Upper lobe of left lung (tissue), 6 donors: ENCODE data around the gene TRIM17. TPM values are rescaled to one million over a fixed set of nuclear protein-coding genes. Genes with fewer than 3 reads are reported as not detected.

Experiments
- ATAC-seq, 2 donors: fragments of 200-7000 bp; cut with Tn5 transposase; one replicate each; pipeline ENCODE4 v1.9.1; 2022; ENCODE audit warnings: mild to moderate bottlenecking in 2 of 2, moderate library complexity in 2 of 2; ENCODE audit not compliant: low FRiP score in 2 of 2
- DNase-seq, 2 donors: peaks; one replicate each; pipeline ENCODE4 v3.0.0-alpha.2; 2019 to 2020
- H3K27ac ChIP-seq, 4 donors: fragments of 200-600 bp; sonication (generic); one replicate each; pipeline ENCODE4 v1.5.1; 2016 to 2019
- H3K27me3 ChIP-seq, 4 donors: fragments of 200-600 bp; sonication (generic); one replicate each; pipeline ENCODE4 v1.5.1; 2017 to 2019
- H3K36me3 ChIP-seq, 4 donors: fragments of 200-600 bp; sonication (generic); one replicate each; pipeline ENCODE4 v1.5.1; 2016 to 2019
- H3K4me1 ChIP-seq, 4 donors: fragments of 200-600 bp; sonication (generic); one replicate each; pipeline ENCODE4 v1.5.1; 2018 to 2019
- H3K4me3 ChIP-seq, 4 donors: fragments of 200-600 bp; sonication (generic); one replicate each; pipeline ENCODE4 v1.5.1; 2017 to 2019; ENCODE audit warnings: mild to moderate bottlenecking in 2 of 4, moderate library complexity in 1 of 4
- H3K9me3 ChIP-seq, 4 donors: fragments of 200-600 bp; sonication (generic); one replicate each; pipeline ENCODE4 v1.5.1; 2018 to 2019
- CTCF ChIP-seq, 6 experiments: fragments of 450-650 bp in 4 of 6; fragments of 200-600 bp in 2 of 6; sonication (generic) in 2 of 6; IDR thresholded peaks; one replicate each; pipeline ENCODE4 v1.5.1; 2016 to 2019; ENCODE audit warnings: antibody characterized with exemption in 6 of 6
- EP300 ChIP-seq, 4 donors: sonication (generic); formaldehyde crosslinking; IDR thresholded peaks; one replicate each; pipeline ENCODE4 v1.5.1; 2017; ENCODE audit warnings: antibody characterized with exemption in 4 of 4, control low read depth in 2 of 4
- POLR2A ChIP-seq, 4 donors: fragments of 450-650 bp; IDR thresholded peaks; one replicate each; pipeline ENCODE4 v1.5.1; 2016 to 2017; ENCODE audit warnings: antibody characterized with exemption in 4 of 4, mild to moderate bottlenecking in 2 of 4
- POLR2AphosphoS5 ChIP-seq, 2 donors: sonication (generic); formaldehyde crosslinking; IDR thresholded peaks; one replicate each; pipeline ENCODE4 v1.5.1; 2017; ENCODE audit warnings: antibody characterized with exemption in 2 of 2
- WGBS, 2 donors: methylation state at CpG; one replicate each; pipeline ENCODE4 v1.1.5; 2017 to 2018; 5-methylcytosine and 5-hydroxymethylcytosine counted together
- total RNA-seq, 6 donors: library from RNA; depleted of rRNA in 4 of 6; stranded (reverse); fragments of >200 nt in 4 of 6; gene quantifications; one replicate each; pipeline versions ENCODE4 v1.1.0 to v1.2.1, GENCODE V29; 2016 to 2021
- donor health status: DM: no; HTN: no; CAD: no; lungs with moderate emphysema.
- donor health status: DM: no; HTN: yes; CAD: no; lungs with severe emphysema.

The TRIM17 gene
- total RNA-seq, 6 donors from 2014 or later, result 1.2 to 21.0 (median 2.4) TPM

DNA sequence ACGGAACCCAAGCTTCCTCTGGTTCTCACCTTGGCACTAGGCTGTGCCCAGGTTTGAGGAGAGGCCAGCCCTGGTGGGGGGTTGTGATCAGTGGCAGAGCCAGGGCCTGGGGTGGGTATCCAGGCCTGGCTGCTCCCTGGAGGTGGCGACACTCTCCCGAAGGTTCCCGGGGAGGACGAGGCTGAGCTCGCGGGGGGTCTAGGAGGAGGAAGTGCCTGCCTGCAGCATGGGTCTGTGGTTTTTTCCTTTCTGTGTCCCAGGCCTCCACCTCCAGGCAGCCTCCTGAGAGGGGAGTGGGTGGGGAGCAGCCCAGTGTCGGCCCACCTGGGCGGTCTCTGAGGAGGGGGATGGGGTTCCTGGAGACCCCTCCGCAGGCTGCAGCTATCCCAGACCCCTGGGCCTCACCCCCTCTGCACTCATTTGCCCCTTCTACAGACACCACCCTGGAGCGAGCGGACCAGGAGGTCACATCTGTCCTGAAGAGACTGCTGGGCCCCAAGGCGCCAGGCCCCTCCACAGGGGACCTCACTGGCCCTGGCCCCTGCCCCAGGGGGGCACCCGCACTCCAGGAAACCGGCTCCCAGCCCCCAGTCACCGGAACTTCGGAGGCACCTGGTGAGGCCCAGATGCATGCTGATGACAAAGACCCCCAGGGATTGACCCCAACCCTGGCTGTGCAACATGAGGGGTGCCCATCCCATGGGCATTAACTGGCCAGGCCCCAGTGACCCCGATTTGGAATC, 54.3 kb downstream of the TRIM17 start:
- H3K27ac ChIP-seq, result no peak overlapping the region
- H3K36me3 ChIP-seq, result no peaks in the 10 kb centered on the region
- no peaks in the 10 kb centered on the region for H3K9me3 ChIP-seq
- ATAC-seq (no peak), DNase-seq (peak in 1 of 2 donors; percentile 62)
- no peaks in the 10 kb centered on the region for H3K27me3 ChIP-seq
- H3K4me1 ChIP-seq, result no peaks in the 10 kb centered on the region
- 67 to 90% methylated on average over 4 to 11 of the region's 18 CpGs for WGBS, 2 donors
- no peak overlapping the region for H3K4me3 ChIP-seq
- TF ChIP-seq CTCF (IDR thresholded peaks at IDR 0.05) (no peak), POLR2A (IDR thresholded peaks at IDR 0.05) (no peak), POLR2AphosphoS5 (IDR thresholded peaks at IDR 0.05) (no peak), EP300 (IDR thresholded peaks at IDR 0.05) (no peak)

DNA sequence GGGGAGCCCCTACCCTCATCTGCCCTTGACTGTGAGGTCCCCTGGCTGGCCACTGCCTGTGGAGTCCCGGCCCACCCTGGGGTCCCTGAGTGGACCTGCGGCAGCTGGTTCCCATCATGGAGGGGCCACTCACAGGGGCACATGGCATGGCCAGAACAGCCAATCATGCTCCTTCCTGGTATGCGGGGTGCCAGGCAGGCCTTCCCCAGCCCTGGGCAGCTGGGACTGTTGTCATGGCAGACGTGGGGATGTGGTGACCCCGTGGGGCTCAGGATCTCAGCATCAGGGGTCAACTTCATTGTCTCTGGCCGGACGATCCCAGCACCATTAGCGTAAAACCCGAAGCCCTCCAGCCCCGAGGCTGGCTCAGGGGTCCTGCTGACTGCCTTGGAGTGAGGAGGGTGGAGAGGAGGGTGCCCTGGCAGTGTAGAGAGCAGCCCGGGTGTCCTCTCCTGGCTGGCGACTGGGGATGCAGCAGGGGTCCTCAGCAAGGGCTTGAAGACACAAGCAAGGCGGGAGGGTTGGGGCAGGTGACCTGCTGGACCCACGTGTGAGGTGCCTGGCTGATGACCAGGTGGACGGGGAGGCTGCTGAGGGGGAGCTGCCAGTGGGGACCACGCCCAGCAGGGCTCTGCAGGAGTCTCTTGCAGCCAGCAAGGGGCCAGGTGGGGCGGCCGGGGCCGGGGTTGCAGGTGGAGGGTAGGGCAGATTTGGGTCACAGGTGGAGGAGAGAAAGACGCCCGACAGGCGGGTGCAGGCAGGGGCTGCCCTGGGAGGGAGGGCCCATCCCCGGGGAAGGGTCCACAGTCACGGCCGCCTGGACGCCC, 55.1 kb downstream of the TRIM17 start:
- Histone ChIP-seq H3K4me3 (no peak overlapping the region), H3K36me3 (no peaks in the 10 kb centered on the region), H3K9me3 (no peaks in the 10 kb centered on the region), H3K27me3 (no peaks in the 10 kb centered on the region), H3K27ac (no peak overlapping the region), H3K4me1 (no peaks in the 10 kb centered on the region)
- 83 to 85% methylated on average over 12 to 25 of the region's 26 CpGs for WGBS, 2 donors
- no peak for ATAC-seq
- no peak for TF ChIP-seq EP300 (IDR thresholded peaks at IDR 0.05)
- no peak for TF ChIP-seq CTCF (IDR thresholded peaks at IDR 0.05)
- no peak for TF ChIP-seq POLR2A (IDR thresholded peaks at IDR 0.05)
- TF ChIP-seq POLR2AphosphoS5 (IDR thresholded peaks at IDR 0.05), result no peak
- peak in 1 of 2 donors; percentile 86 for DNase-seq

- TF ChIP-seq CTCF (IDR thresholded peaks at IDR 0.05) (no peak), POLR2AphosphoS5 (IDR thresholded peaks at IDR 0.05) (no peak), POLR2A (IDR thresholded peaks at IDR 0.05) (no peak)
- 90% methylated on average over 19 of the region's 19 CpGs; no CpG with 5 or more reads in 1 of the 2 donors for WGBS, 2 donors
- H3K9me3 ChIP-seq, result no peaks in the 10 kb centered on the region
- H3K36me3 ChIP-seq, result no peaks in the 10 kb centered on the region
- H3K4me1 ChIP-seq, result no peaks in the 10 kb centered on the region
- no peak overlapping the region for H3K27ac ChIP-seq
- DNase-seq, result peak in 1 of 2 donors; percentile 51
- no peaks in the 10 kb centered on the region for H3K27me3 ChIP-seq
- no peak overlapping the region for H3K4me3 ChIP-seq
- no peak for ATAC-seq
Measured at GRCh38 chr1:228360533-228361313, 55.9 kb downstream of the TRIM17 start.

- no peak overlapping the region for H3K4me3 ChIP-seq
- no peak for TF ChIP-seq CTCF (IDR thresholded peaks at IDR 0.05)
- TF ChIP-seq POLR2AphosphoS5 (IDR thresholded peaks at IDR 0.05), result no peak
- no peak for TF ChIP-seq POLR2A (IDR thresholded peaks at IDR 0.05)
- no peak for TF ChIP-seq EP300 (IDR thresholded peaks at IDR 0.05)
- DNase-seq (peak in 1 of 2 donors; percentile 77), ATAC-seq (peak in 1 of 2 donors; percentile 3)
- no peaks in the 10 kb centered on the region for H3K27me3 ChIP-seq
- no peaks in the 10 kb centered on the region for H3K4me1 ChIP-seq
- H3K27ac ChIP-seq, result no peak overlapping the region
- H3K36me3 ChIP-seq, result no peaks in the 10 kb centered on the region
- 87 to 91% methylated on average over 13 to 44 of the region's 45 CpGs for WGBS, 2 donors
- H3K9me3 ChIP-seq, result no peaks in the 10 kb centered on the region
Measured at GRCh38 chr1:228359613-228360532, 56.8 kb downstream of the TRIM17 start.
